Fibroblast of mammary gland (primary cell): Measurements from ENCODE around the gene ZNF544.

Experiments
- DNase-seq: peaks from one replicate; pipeline ENCODE4 v3.0.0-alpha.2; 2010; ENCODE audit warnings: low read depth
- H3K4me3 ChIP-seq: 2 replicates; pipeline ENCODE4 v1.5.1; 2011; ENCODE audit warnings: low read depth, mild to moderate bottlenecking, low read length, moderate library complexity; ENCODE audit not compliant: control insufficient read depth
- CTCF ChIP-seq: conservative IDR thresholded peaks from 2 replicates; pipeline ENCODE4 v1.5.1; 2011; ENCODE audit warnings: low read depth, low read length, inconsistent platforms; ENCODE audit not compliant: control insufficient read depth, insufficient read depth

The ZNF544 gene

DNA sequence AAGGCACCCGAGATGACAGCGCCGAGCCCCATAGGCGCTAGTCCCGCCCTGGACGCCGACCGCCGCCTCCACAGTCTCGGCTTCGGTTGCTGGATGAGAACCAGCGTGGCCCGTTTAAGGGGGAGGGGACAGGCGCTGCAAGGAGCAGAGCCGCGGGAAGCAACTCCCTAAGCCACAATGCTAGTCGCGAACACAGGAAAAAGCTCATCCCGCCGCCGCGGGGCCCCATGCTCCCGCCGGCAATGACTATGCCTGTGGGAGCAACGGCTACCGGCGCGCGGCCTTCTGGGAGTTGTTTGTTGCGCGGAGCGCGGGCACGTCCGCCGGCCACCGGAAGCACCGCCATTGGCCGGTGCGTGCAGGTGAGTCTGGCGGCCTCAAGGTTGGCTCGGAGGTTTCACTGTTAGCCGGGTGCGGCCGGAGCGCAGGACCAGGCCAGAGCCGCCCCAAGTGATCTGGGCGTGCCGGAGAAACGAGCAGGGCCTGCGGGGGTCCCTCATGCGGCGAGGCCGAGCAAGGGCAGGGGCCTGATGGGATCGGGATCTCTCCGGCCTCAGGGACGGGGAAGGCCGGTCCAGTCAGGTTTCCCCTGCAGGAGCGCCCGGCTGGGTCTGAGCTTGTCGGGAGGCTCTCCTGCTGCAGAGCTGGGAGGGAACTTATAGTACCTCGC, at the start of gene ZNF544:
TSS of gene ZNF544 (plus strand) at position 330 of the 670 bp plus-strand sequence. CDS start 15,110 bp downstream, outside the sequence.
- TF ChIP-seq CTCF = no peak
- H3K4me3 ChIP-seq = peak within 1 kb of the TSS; percentile 77
- DNase-seq = peak; percentile 67

GRCh38 chr19:58181902-58182576, 46.7 kb upstream of the ZNF544 start:
- peak; percentile 57 for TF ChIP-seq CTCF
- H3K4me3 ChIP-seq = peak overlapping the region; percentile 80

GRCh38 chr19:58182577-58182988, 46.1 kb upstream of the ZNF544 start:
- no peak for DNase-seq
- TF ChIP-seq CTCF = no peak
- peak overlapping the region; percentile 80 for H3K4me3 ChIP-seq

More at GRCh38 chr19:58181902-58182576, 46.7 kb upstream of the ZNF544 start:
- peak; percentile 49 for DNase-seq

DNA sequence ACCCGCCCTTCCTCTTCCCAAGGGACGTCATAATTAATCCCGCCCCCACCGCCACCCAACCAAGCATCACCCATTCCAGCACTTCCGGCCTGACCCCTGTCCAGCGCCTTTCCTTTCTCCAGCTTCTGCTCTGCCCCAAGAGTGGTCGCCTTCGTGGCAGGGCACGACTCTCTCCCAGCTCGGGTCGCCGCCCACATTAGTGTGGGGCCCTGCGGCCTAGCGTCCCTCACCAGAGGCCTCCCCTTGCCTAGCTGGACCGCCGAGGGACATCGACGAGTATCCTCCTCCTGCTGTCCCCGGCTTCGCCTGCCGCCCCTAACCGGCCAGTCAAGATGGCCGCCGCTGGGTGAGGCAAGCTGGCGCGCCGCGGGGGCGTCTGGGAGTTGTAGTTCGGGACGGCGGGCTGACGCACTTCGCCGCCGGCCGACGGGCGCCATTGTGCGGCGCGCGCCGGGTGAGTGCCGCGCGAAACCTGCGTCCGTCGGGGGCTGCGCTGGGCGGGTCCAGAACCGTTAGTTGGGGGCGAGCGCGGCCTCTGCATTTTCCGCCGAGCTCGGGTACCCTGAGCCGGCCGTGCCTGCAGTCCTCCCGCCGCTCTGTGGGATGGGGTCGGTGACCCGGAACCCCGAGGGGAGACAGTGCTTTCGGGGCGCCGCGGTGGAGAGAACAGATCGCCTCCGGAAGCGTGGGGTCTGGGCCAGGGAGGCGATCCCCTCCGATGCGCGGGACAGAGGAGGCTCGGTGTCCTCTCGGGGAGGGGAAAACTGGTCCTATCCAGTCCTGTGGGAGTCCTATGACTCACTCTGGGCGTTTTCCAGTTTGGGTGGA, 45.5 kb upstream of the ZNF544 start, which contains the start of gene ZNF274:
TSS of gene ZNF274 (plus strand) at position 73 of the 828 bp plus-strand sequence. CDS start 905 bp downstream, outside the sequence.
- TF ChIP-seq CTCF = no peak
- H3K4me3 ChIP-seq = peak within 1 kb of the TSS; percentile 80
- DNase-seq = peak; percentile 96

GRCh38 chr19:58183817-58184215, 44.9 kb upstream of the ZNF544 start:
- DNase-seq = no peak
- TF ChIP-seq CTCF = no peak
- peak overlapping the region; percentile 80 for H3K4me3 ChIP-seq

DNA sequence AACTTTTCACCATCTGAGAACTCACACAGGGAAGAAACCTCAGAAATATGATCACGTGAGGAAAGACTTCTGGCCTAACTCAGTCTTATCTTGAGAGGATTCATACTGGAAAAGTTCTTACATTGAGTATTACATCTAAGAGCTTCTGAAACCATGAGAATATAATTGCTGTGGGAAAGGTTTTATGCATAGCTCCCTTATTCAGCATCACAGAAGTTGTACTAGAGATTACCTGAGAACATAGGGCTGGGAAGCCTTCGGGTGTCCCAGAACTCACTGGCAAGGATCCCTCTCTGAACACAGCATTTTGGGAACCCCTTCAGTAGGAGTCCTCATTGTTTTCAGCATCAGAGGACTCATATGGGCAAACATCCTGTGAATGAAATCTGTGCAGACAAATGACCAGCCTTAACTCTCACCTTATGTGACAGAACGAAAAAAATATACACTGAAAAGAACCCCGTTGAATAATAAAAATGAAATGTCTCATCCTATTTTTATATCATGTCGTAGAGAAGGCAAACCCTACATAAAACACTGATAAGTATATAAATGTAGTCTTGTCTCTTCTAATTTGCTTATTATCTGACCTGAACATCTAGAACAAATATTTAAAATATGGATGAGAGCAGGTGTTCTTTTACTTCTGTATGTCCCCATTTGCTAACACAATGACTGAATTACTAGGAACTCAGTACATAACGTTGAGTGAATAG, 31.7 kb upstream of the ZNF544 start:
- TF ChIP-seq CTCF = no peak
- no peak overlapping the region for H3K4me3 ChIP-seq
- DNase-seq = peak; percentile 43
